ENCODE data around the gene PSMB5. TPM values are rescaled to one million over a fixed set of nuclear protein-coding genes. Genes with fewer than 3 reads are reported as not detected.

PSMB5 gene
- total RNA-seq, 2 experiments from 2014 or later: 176 to 182 TPM

- ChIA-PET POLR2A (no interaction called here), CTCF (interaction anchor here (1.4 to 12.8 kb wide), 3 partner anchors 44 to 66 kb away, joined by 3 to 221 read pairs (median 3); partner anchors contain the start of gene AJUBA)
Observed at GRCh38 chr14:23051141-23052057, 16.7 kb upstream of the PSMB5 start.

GRCh38 chr14:23049011-23049410 lies 14.3 kb upstream of the PSMB5 start:
- ChIA-PET CTCF (no interaction called here), POLR2A (no interaction called here)

GRCh38 chr14:23047751-23048693 lies 13.3 kb upstream of the PSMB5 start:
- ChIA-PET CTCF (no interaction called here), POLR2A (no interaction called here)

- POLR2A ChIA-PET: no interaction called here
- CTCF ChIA-PET: interaction anchor here (1.2 kb wide), 1 partner anchor 41 kb away, joined by 3 read pairs; no protein-coding TSS in a partner anchor
Observed at GRCh38 chr14:23047034-23047634, 12.4 kb upstream of the PSMB5 start.

- ChIA-PET POLR2A (no interaction called here), CTCF (interaction anchor here (1.2 kb wide), 1 partner anchor 39 kb away, joined by 3 read pairs; no protein-coding TSS in a partner anchor)
Observed at GRCh38 chr14:23045419-23046357, 11.0 kb upstream of the PSMB5 start.

- CTCF ChIA-PET: no interaction called here
- POLR2A ChIA-PET: interaction anchor here (0.6 kb wide), 1 partner anchor 462 kb away, joined by 3 read pairs; no protein-coding TSS in a partner anchor
Observed at GRCh38 chr14:23044840-23045239, 10.1 kb upstream of the PSMB5 start.

- ChIA-PET CTCF (interaction anchor here (1.3 to 1.6 kb wide), 2 partner anchors 13 to 48 kb away, joined by 3 to 4 read pairs; no protein-coding TSS in a partner anchor), POLR2A (no interaction called here)
Observed at GRCh38 chr14:23043754-23044153, 9.1 kb upstream of the PSMB5 start.

- CTCF ChIA-PET: interaction anchor here (1.3 to 1.6 kb wide), 2 partner anchors 13 to 48 kb away, joined by 3 to 4 read pairs; no protein-coding TSS in a partner anchor
- POLR2A ChIA-PET: no interaction called here
Observed at GRCh38 chr14:23043145-23043544, 8.4 kb upstream of the PSMB5 start.

GRCh38 chr14:23042162-23042965 lies 7.7 kb upstream of the PSMB5 start, which contains the start of gene PSMB11:
Gene PSMB11, plus strand, starts transcription at chr14:23042212. Its CDS starts 14 bp downstream, at chr14:23042226.
- ChIA-PET CTCF (interaction anchor here (1.3 to 1.6 kb wide), 2 partner anchors 14 to 47 kb away, joined by 3 to 4 read pairs; no protein-coding TSS in a partner anchor), POLR2A (no interaction called here)

- POLR2A ChIA-PET: no interaction called here
- CTCF ChIA-PET: interaction anchor here (0.6 to 2.2 kb wide), 2 partner anchors 18 to 56 kb away, joined by 3 to 8 read pairs; no protein-coding TSS in a partner anchor
Observed at GRCh38 chr14:23041729-23042128, 7.0 kb upstream of the PSMB5 start.

GRCh38 chr14:23040100-23040499 lies 5.4 kb upstream of the PSMB5 start:
- POLR2A ChIA-PET: no interaction called here
- CTCF ChIA-PET: interaction anchor here (0.8 to 2.2 kb wide), 4 partner anchors 18 to 57 kb away, joined by 3 to 8 read pairs (median 4); partner anchors contain the start of gene CDH24

- POLR2A ChIA-PET: interaction anchor here (2.5 kb wide), 1 partner anchor 29 kb away, joined by 12 read pairs; no protein-coding TSS in a partner anchor
Observed at GRCh38 chr14:23035303-23036144, 824 bp upstream of the PSMB5 start.

GRCh38 chr14:23033801-23034497 lies 751 bp downstream of the PSMB5 start:
- ChIA-PET POLR2A (interaction anchor here (0.6 to 2.5 kb wide), 2 partner anchors 27 to 43 kb away, joined by 5 to 12 read pairs; no protein-coding TSS in a partner anchor), CTCF (interaction anchor here (0.7 to 2.1 kb wide), 6 partner anchors 8 to 41 kb away, joined by 3 to 9 read pairs (median 5); partner anchors contain the start of gene CDH24)

More at GRCh38 chr14:23035303-23036144, 824 bp upstream of the PSMB5 start:
- CTCF ChIA-PET: interaction anchor here (0.6 to 2.1 kb wide), 2 partner anchors 16 to 22 kb away, joined by 5 to 8 read pairs; partner anchors contain the start of gene CDH24

- CTCF ChIA-PET: interaction anchor here (0.9 to 2.1 kb wide), 5 partner anchors 8 to 40 kb away, joined by 3 to 9 read pairs (median 6); partner anchors contain the start of gene CDH24
- POLR2A ChIA-PET: interaction anchor here (2.5 kb wide), 1 partner anchor 26 kb away, joined by 12 read pairs; no protein-coding TSS in a partner anchor
Observed at GRCh38 chr14:23033251-23033727, 1.4 kb downstream of the PSMB5 start.

GRCh38 chr14:23030936-23031335 lies 3.8 kb downstream of the PSMB5 start:
- POLR2A ChIA-PET: no interaction called here
- CTCF ChIA-PET: interaction anchor here (0.8 to 2.1 kb wide), 4 partner anchors 25 to 45 kb away, joined by 3 to 7 read pairs (median 4); partner anchors contain the start of gene CDH24
